HG03060 (cell line): Measurements from ENCODE around the gene RNASE9.
"Not testable (repeated sequence)": the region's sequence is repeated elsewhere in the genome, so short reads cannot be mapped to it uniquely, and the experiment has no call there.

Experiments used
- ATAC-seq: cut with Tn5 transposase; IDR thresholded peaks from one replicate; pipeline ENCODE4 v1.9.1; 2021; ENCODE audit warnings: low read depth, moderate number of reproducible peaks; ENCODE audit not compliant: unreplicated experiment

The RNASE9 gene

DNA sequence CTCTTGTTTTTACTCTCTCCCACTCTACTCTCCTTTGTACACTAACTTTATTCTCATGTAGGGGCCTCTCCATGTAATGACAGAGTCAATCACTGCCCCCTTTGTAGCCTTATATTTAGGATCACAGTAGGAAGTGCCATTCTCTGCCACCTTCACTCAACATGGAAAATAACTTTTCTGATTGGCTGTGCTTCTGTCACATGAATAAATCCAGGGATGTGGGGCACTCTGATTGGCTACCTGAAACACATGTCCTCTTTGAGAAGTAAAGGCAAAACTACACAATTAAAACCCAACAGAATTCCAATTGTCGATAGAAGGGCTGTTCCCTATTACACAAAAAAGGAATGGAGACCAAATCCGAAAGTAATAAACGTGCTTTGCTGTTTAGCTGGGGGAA lies at the start of gene RNASE9:
RNASE9 (minus strand) TSS at position 87 of the 400 bp plus-strand sequence.
- no peak for ATAC-seq

DNA sequence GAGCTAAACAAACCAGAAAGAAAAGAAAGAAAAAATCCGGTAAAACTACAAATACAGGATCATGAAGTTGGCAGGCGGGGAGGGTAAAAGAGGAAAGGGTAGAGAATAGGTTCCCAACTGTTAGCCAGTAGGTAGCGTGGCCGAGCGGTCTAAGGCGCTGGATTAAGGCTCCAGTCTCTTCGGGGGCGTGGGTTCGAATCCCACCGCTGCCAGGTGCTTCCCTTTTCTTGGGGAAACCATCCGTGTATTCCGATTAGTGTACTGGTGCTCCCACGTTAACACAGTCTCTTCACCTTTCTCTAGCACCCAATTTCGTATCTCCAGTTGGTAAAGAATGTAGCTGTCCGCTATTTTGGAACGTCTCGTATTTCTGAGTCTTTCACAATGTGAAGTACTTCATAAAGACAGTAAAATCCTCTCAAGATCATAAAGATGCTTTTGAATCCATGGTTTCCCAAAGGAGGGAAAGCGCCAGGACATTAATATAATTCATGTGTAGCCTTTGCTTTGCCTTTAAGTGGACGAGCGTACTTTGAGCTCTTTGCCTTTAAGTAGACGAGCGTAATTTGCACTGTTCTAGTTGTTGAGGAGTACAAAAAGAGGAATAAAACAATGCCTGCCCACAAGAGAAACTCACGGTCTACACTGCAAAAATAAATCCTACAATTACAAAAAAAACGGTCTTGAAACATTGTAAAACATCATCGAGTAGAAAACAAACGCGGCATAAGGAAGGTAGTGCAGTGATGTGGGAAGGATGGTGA lies 49.3 kb upstream of the RNASE9 start:
- ATAC-seq, result no peak

DNA sequence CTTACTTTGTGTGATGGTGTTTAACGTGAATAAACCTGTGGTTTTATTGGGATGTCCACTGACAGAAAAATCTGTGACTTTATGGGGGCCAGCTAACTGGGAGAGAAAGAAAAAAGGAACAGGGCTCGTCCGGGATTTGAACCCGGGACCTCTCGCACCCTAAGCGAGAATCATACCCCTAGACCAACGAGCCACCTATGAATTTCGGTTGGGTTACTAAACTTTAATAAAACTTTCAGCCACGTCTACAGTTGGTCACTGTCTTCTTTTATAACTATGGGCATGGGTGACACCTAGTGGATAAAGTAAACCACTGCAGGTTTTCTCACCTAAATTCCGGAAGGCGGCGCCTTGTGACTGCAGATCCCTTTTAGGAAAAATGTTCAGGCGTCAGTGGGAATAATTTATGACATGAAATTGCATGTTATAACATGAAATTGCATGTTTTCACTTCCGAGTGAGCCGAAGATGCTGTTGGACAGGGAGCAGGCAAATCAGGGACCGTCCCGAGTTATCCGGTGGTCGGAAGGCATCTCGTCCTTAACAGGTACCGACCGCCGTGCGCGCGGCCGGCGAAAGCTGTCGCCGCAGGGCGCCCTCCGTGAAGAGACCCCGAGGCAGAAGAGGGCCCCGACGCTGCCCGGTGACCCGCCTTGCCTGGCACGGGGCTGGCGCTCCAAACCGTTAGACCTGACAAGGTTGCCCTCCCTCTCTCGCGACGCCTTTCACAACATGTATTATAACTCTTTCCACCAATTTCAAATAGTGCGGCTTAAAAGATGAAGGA lies 48.6 kb upstream of the RNASE9 start:
- ATAC-seq, result no peak

DNA sequence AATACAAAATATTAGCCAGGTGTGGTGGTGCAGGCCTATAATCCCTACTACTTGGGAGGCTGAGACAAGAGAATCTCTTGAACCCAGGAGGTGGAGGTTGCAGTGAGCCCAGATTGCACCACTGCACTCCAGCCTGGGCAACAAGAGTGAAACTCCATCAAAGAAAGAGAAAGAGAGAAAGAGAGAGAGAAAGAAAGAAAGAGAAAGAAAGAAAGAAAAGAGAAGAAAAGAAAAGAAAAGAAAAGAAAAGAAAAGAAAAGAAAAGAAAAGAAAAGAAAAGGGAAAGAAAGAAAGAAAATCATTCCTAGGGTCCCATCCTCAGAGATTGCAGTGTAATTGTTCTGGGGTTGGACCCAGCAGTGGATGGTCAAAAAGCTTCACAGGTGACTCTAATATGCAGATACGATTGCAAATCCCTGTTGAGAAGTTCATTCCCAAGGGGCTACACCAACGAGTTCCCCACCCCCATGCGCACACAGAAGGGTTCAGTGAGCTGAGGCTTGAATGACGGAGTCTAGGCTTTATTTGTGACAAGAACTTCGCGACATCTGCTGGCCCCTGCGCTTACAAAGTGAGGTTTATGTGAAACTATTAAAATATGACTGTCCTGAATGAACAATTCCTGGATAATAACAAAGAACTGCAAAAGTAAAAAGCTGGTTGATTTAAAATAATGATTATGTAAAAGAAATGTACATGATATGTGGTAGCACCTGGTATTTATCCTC lies 47.7 kb upstream of the RNASE9 start:
- ATAC-seq, result no peak

DNA sequence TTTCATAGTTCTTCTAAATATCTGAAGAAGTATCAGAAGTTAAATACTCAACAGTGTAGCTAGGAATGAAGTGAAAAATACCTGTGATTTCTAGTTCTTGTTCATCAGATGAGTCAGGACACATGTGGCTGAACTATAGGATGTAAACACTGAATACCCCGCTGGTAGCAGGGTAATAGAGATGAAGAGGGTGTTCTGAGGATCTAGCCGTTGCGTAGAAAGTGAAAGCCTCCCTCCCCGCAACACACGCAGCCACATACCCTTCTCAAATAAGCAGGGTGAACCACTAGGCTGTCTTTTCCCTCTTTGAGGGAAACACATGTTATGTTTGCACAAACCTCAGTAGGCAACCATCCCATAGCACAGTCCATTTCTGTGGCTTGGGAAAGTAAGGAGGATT lies 46.8 kb upstream of the RNASE9 start:
- no peak for ATAC-seq

DNA sequence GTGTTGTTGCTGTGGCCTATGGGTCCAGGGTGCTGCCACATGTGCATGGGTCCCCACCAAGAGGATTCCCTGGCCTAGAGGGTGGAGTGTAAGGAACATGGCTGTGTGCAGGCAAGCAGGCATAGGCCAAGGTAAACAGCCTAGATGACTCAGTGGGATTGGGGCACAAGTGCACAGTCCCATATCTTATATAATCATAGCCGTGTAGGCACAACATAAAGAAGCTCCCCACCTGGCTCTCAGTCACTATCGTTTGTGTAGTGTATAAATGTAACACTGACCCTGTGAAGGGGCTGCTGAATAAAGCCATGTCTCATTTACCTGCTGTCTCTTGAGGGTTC lies 46.0 kb upstream of the RNASE9 start:
- no peak for ATAC-seq

DNA sequence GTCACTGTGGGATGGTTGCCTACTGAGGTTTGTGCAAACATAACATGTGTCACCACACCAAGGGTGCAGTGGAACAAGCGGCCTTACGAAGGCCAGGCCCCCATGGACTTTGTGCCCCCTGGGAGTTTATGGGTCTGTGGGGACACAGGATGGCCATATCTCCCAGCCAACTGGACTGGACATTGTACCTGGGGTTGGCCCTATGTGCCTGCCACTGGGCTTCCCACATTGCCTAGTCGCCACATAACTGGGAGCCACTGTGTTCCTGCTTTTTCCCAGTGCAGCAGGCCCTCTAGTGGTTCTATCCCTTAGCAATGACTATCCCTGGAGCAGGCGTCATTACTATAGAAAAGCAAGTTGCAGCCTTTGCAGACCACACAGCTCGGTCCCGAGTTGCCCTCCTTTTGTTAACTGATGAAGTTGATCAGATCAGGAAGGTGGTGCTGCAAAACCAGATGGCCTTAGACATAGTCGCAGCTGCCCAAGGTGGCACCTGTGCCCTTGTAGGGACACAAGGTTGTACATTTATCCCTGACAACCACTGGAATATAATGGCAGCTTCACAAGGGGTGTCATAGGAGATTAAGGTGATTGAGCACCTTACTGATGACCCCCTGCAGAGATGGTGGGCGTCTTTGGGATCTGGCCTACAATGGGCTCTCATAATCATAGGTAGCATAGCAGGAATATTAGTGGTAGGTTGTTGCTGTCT lies 45.5 kb upstream of the RNASE9 start:
- no peak for ATAC-seq

DNA sequence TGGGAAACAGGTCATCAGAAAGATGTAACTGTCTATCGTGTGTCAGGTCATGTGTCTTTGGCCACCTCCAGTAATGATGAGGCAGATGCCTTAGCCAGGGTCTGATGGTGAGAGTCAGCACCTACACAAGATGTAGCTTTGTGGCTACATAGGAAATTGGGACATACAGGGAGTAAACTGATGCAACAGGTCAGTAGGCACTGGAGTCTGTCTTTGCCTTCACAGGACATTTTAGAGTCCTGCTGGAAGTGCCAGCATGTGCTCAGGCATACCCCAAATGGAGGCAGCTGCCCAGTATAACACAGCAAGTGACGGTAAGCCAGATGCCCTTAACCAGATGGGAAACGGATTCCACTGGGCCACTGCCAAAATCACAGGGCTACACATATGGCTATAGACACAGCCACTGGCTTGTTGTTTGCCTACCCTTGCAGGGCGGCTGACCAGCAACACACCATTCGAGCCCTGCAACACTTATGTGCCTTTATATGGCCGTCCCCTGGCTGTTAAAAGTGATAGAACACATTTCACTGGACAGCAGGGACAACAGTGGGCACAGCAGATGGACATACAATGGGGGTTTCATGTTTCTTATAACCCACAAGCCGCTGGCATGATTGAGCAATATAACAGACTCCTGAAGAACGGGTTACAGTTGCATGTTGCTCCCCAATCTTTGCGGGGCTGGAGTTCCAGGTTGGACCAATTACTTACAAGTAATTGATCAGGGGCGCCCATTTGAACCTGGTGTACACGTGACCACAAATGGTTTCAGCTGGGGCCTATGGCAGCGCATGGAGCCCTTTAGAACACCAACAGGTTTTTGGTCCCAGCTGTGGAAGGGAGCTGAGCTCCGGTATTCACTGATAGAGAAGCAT lies 43.2 kb upstream of the RNASE9 start:
- ATAC-seq, result no peak

DNA sequence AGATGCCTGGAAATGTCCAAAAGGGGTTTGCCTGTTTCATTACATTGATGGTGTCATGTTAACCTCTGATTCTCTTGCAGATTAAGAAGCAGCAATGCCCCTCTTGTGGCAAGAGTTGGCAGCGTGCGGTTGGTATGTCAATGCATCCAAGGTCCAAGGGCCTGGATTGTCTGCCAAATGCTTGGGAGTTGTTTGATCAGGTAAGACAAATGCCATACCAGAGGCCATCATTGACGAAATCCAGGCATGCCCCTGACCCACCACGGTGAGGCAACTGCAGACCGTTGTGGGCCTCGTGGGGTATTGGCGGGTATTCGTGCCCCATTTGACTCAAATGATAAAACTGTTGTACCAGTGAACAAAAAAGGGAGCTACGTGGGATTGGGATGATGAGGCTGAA lies 41.7 kb upstream of the RNASE9 start:
- no peak for ATAC-seq

DNA sequence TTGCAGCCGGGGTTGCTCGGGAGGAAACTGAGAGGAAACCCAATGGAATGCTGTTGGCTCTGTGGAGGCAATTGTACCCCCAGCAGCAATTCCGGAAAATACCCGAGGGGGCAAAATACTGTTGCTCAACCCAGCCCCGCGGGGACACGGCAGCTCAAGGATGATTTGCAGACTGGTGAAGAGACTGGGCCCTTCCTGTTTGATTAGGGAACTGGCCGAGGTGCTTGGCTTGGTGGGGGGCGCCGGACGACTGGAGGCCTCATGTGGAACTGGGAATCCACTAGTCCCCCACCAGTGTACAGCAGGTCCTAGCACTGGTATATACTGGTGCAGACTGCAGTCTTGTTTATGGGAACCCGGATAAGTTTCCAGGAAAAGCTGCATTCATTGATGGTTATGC lies 40.7 kb upstream of the RNASE9 start:
- ATAC-seq, result no peak

DNA sequence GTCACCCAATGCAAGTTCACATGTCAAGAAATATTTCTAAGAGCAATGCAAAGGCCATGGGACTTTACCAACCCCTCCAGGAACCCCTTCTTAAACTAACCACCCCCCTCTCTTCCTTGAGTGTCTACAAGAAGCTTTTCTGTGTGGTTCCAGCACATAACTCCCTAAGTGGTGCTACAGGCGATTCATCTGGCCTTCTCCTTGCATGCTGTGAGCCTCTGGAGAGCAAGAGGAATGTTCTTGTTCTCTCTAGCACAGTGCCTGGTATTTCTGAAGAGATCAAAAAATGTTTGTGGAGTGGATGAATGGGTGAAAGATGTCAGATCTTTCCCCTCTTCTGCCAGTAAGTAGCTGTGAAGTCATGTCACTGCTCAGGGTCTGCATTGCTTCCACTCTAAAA lies 36.3 kb upstream of the RNASE9 start:
- ATAC-seq, result no peak

DNA sequence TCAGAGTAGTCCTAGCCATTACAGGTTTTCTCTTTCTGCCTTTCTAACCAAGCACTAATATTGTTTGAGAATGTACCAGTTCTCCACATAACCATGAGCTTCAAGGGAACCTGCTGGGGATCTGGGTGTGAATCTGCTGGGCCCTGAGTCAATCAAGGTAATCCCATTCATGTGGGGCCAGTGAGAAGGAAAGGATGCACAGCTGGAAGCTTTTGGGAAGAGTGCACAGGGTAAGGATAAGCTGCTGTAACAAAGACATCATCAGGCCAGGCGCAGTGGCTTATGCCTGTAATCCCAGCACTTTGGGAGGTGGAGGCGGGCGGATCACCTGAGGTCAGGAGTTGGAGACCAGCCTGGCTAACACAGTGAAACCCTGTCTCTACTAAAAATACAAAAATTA lies 34.9 kb upstream of the RNASE9 start:
- not testable (repeated sequence) for ATAC-seq

DNA sequence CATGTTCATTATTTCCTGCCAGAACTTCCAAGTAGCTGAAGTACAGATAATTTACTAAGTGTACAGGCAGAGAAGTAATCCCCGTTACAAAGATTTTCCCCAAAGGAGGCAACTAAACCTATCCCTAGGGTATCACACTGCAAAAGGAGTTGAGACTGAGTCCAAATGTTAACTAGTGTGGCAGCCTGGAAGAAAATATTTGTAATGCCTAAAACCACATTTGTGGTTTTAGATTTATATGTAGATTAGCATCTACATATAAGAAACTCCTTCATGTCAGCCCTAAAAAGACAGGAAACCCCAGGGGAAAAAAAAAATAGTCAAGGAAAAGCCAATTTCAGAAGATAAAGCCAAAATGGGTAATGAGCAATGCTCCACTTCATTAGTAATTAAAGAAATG lies 31.7 kb upstream of the RNASE9 start:
- ATAC-seq, result no peak

DNA sequence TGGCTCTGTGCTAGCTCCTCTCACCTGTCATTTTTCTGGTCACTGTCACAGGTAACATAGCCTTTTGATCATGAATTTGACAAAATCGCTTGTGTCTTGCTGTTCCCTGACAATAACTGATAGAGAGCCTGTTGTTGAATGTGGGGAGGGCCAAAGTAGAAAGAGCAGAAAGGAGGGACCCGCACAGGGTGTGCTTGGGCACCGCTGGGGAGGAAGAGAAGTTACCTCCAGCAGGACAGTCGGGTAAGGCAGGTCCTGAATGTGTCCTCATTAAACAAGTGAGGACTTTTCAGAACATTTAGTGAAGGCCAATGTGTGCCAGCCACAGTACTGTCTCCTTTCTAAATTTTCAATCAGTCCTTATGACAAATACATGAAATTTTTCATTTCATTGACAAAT lies 30.4 kb upstream of the RNASE9 start, which contains the start of gene RNASE12:
RNASE12 (minus strand) TSS at position 142 of the 400 bp plus-strand sequence. CDS start 653 bp downstream, outside the sequence.
- ATAC-seq, result no peak

DNA sequence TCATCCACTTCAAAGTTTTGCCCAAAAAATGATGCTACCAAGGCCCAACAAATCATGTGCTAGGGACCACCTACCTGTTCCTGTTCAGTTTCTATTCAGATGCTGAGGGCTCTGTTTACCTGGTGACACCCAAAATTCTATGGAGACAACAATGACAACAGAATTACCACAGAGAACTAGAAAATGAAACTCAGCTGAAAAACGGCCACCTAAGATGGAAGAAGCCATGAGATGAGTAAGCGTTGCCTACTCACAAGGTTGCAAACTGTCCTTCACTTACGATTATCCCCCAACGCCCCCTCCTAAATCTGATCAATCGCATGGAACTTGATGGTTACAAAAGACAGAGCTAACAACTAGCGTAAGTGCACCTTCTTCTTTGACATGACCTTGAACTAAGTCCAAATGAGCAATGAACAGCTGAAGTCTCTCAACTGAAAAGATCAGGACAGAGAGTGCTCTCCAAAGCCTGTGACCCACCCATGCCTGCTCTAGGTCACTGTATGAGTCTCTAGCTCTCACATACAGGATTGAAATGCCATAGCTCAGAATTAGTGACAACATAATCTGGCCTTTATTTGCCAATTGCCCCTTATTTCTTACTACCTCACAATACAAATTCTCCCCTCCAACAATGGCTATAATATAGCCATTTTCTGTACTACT lies 26.8 kb upstream of the RNASE9 start, which contains the start of gene RNASE11:
RNASE11 (minus strand) TSS at position 513 of the 666 bp plus-strand sequence.
- no peak for ATAC-seq

DNA sequence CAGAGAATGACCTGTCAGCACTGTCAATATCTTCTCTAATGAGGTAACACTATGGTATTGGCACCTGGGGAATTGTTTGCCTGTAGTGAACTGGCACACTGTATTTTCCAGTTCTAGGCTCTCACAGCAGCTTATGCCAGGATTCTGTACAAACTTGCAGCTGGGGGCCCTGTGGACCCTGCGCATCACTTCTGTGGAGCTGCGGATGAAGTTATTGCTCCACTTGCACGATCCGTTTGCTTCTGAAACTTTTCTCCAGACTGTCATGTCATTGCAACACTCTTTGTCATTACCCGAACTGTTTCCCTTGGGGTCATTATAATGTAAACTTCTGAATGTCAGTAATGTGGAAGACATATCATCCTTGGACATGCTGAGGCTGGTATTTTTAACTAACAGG lies 23.1 kb upstream of the RNASE9 start:
- ATAC-seq, result no peak

DNA sequence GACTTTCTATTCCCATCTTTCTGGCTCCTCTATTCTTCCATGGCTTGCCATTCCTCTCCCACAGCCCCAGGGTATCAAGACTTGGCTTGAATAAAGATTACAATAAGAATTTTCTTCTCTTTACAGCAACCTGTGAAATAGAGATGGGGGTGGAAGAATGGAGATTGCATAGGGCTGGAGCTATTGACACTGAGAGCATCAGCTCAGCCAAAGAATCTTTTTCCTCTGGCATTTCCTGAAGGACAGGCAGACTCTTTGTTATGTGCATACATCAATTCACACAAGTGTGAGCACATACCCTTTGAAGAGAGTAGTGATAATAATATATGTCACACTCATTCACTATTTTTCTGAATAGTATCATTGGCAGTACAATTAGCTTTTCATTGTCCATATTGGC lies 22.3 kb upstream of the RNASE9 start:
- ATAC-seq, result no peak

DNA sequence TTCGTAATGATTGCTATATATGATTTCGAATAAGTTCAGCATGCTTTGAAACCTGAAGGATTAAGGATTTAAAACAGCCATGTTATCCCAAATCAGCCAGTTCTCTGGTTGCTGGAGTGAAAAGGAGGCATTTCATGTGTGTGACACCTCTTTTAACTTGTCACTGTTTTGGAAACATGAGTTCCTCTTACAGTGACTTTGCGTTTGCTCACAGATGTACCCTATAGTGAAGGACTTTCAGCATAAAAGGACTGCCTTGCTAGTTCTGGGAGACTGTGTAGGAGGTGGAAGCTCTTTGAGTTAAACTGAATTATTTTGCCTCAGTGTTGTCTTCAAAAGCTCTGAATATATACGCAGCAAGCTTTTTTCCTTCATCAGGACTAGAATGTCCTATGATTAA lies 19.4 kb upstream of the RNASE9 start:
- ATAC-seq, result no peak
